Measurements from ENCODE around the gene ZNF722.
"Not testable (repeated sequence)": the region's sequence is repeated elsewhere in the genome, so short reads cannot be mapped to it uniquely, and the experiment has no call there.

Gene ZNF722

GRCh38 chr7:63998549-63998948, at the start of gene ZNF722:
Gene ZNF722 (plus strand): TSS chr7:63998849. CDS start chr7:63998962, 113 bp downstream.
- DNase-seq (ENCODE audit: low read depth in 3 of 3), result no peak

DNA sequence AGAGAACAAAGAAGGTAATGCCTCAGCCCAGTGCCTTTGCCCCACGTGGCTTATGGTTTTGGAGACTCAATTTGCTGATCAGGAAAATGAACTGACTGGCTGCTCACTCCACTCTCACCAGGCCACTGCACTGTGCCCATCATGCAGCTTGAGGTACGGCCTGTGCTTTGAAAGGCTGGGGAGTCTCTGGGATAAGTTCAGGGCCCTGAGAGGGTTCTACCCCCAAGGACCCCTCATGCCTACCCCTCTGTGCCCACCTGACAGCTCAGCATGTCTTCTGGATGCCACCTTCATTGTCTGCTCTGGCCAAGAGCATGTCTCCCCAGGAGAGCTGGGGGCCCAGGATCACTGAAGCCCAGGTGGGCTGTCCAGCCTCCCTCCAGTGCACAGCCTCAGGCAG, 45.5 kb upstream of the ZNF722 start:
- DNase-seq (ENCODE audit: low read depth in 3 of 3), result no peak

GRCh38 chr7:63968629-63969028, 30.0 kb upstream of the ZNF722 start:
- DNase-seq (ENCODE audit: low read depth in 3 of 3), result no peak

DNA sequence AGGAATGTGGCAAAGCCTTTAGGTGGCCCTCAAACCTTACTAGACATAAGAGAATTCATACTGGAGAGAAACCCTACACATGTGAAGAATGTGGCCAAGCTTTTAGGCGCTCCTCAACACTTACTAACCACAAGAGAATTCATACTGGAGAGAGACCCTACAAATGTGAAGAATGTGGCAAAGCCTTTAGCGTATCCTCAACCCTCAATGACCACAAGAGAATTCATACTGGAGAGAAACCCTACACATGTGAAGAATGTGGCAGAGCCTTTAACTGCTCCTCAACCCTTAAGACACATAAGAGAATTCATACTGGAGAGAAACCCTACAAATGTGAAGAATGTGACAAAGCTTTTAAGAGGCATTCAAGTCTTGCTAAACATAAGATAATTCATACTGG, 16.8 kb downstream of the ZNF722 start:
- not testable (repeated sequence) for DNase-seq (ENCODE audit: low read depth in 3 of 3)

- no peak for DNase-seq (ENCODE audit: low read depth in 3 of 3)
Measured at GRCh38 chr7:64035388-64035787, 36.7 kb downstream of the ZNF722 start.

GRCh38 chr7:64037095-64037494, 38.4 kb downstream of the ZNF722 start:
- no peak for DNase-seq (ENCODE audit: low read depth in 3 of 3)

DNA sequence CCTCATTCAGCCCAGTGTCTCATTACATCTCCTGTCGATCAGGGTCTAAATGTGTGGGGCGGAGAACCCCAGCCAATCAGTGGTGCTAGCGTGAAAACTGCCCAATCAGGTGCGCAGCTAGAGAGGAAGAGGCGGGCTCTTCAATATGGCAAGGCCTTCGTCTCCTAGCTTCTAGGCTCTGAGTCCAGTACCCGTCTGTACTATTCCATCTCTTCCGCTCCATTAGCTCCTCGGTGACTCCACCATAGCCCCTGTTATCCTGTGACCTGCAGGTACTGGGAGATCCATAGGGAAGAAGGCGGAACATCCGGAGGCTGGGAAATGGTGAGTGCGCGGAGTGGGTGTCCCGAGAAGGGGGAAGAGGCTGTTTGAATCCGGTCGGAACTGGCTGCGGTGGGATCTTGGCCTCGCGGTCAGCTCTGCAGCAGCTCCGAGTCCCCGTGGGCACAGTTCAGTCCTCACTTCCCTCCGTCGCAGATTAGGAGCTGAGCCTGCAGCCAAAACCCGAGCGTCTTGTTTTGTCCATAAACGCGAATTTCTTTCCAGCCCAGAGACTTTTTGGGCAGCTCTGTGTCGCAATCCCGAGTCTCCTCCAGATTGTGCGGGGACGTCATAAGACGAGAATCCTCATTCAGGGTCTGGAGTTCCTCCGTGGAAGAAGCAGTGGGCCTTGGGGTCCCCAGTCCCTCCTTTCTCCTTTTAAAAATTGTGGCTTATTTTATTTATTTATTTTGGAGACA, 46.8 kb downstream of the ZNF722 start, which contains the start of gene ZNF727:
ZNF727 (plus strand) TSS at position 134 of the 740 bp plus-strand sequence; CDS start at position 322, 188 bp downstream.
- DNase-seq (ENCODE audit: low read depth in 3 of 3), result no peak

- no peak for DNase-seq (ENCODE audit: low read depth in 3 of 3)
Measured at GRCh38 chr7:64046041-64046389, 47.4 kb downstream of the ZNF722 start.

Data from stimulated activated CD4-positive, alpha-beta T cell treated with anti-CD3 and anti-CD28 coated beads, TNF-alpha, amount 100 ng/mL, for 4 hours (primary cell).